B cell (primary cell): ENCODE measurements around the gene ADCY7. TPM values are rescaled to one million over a fixed set of nuclear protein-coding genes. Genes with fewer than 3 reads are reported as not detected.

Experiments used
- ATAC-seq: fragments of 200-7000 bp; cut with Tn5 transposase; one replicate; pipeline ENCODE4 v1.10.0; 2021; ENCODE audit warnings: low read depth, mild to moderate bottlenecking, moderate number of reproducible peaks, moderate library complexity
- CTCF ChIA-PET: fragments of 350-600 bp; sonication (Branson Sonifier 250); formaldehyde crosslinking; loops from one replicate; lab custom pipeline; 2021; ENCODE audit warnings: antibody characterized with exemption, inconsistent platforms; lab: Charles Lee
- POLR2A ChIA-PET: fragments of 350-600 bp; sonication (Branson Sonifier 250); formaldehyde crosslinking; loops from one replicate; lab custom pipeline; 2021; ENCODE audit warnings: antibody characterized with exemption; lab: Charles Lee
- DNase-seq: peaks from one replicate; pipeline ENCODE4 v3.0.0; 2013
- H2AFZ ChIP-seq: 2 replicates; pipeline ENCODE4 v1.6.1; 2012; ENCODE audit warnings: mild to moderate bottlenecking, low read depth, low read length; ENCODE audit not compliant: insufficient read depth, poor library complexity, severe bottlenecking
- H3K27ac ChIP-seq, 2 donors: 1 replicate in 1 of 2; 2 replicates in 1 of 2; pipeline ENCODE4 v1.5.1; 2012 to 2013; ENCODE audit warnings: low read length in 2 of 2, mild to moderate bottlenecking in 2 of 2, moderate library complexity in 1 of 2
- H3K27me3 ChIP-seq, 4 experiments: fragments of 200-600 bp in 1 of 4; sonication (generic) in 1 of 4; replicated peaks in 1 of 4; 1 replicate in 2 of 4; 2 replicates in 2 of 4; pipeline versions ENCODE4 v1.6.1 to v1.7.0; 2013 to 2016; ENCODE audit warnings: low read length in 3 of 4, mild to moderate bottlenecking in 2 of 4, mixed read lengths in 1 of 4, moderate library complexity in 1 of 4; ENCODE audit not compliant: insufficient read depth in 4 of 4, control insufficient read depth in 3 of 4; ENCODE audit errors: control extremely low read depth in 1 of 4
- H3K36me3 ChIP-seq, 2 experiments: replicated peaks in 1 of 2; 1 replicate in 1 of 2; 2 replicates in 1 of 2; pipeline versions ENCODE4 v1.6.1 to v1.7.1; 2013; ENCODE audit warnings: low read length in 1 of 2; ENCODE audit not compliant: insufficient read depth in 2 of 2, control insufficient read depth in 1 of 2; ENCODE audit errors: control extremely low read depth in 1 of 2, extremely low read depth in 1 of 2
- H3K4me1 ChIP-seq, 2 donors: fragments of 200-600 bp in 1 of 2; sonication (generic) in 1 of 2; 1 replicate in 1 of 2; 2 replicates in 1 of 2; pipeline versions ENCODE4 v1.5.1 to v1.6.1; 2013 to 2017; ENCODE audit warnings: low read length in 2 of 2; ENCODE audit not compliant: control insufficient read depth in 2 of 2, insufficient read depth in 2 of 2
- H3K4me2 ChIP-seq: replicated peaks from 2 replicates; pipeline ENCODE3; 2012; ENCODE audit warnings: mild to moderate bottlenecking, low read depth, low read length; ENCODE audit not compliant: poor library complexity, severe bottlenecking
- H3K4me3 ChIP-seq, 5 experiments: fragments of 200-600 bp in 1 of 5; sonication (generic) in 1 of 5; 1 replicate in 3 of 5; 2 replicates in 2 of 5; pipeline versions ENCODE4 v1.5.1 to v1.7.0; 2011 to 2016; ENCODE audit warnings: low read length in 4 of 5, mild to moderate bottlenecking in 4 of 5, low read depth in 2 of 5, control low read depth in 1 of 5, moderate library complexity in 1 of 5; ENCODE audit not compliant: insufficient read depth in 1 of 5; ENCODE audit errors: control extremely low read depth in 1 of 5, extremely low read depth in 1 of 5
- H3K79me2 ChIP-seq: fragments of 200-600 bp; sonication (generic); one replicate; pipeline ENCODE4 v1.6.0; 2016; ENCODE audit warnings: low read length; ENCODE audit not compliant: control insufficient read depth, insufficient read depth
- H3K9ac ChIP-seq: fragments of 200-600 bp; sonication (generic); 2 replicates; pipeline ENCODE4 v1.6.1; 2017; ENCODE audit warnings: mild to moderate bottlenecking, low read length, moderate library complexity
- H3K9me3 ChIP-seq, 3 donors: one replicate each; pipeline versions ENCODE4 v1.6.1 to v1.7.1; 2013; ENCODE audit warnings: low read length in 2 of 3; ENCODE audit not compliant: control insufficient read depth in 2 of 3, insufficient read depth in 1 of 3; ENCODE audit errors: control extremely low read depth in 1 of 3
- H4K20me1 ChIP-seq: 2 replicates; pipeline ENCODE4 v1.6.0; 2012; ENCODE audit warnings: mild to moderate bottlenecking, low read length; ENCODE audit not compliant: insufficient read depth, control insufficient read depth, poor library complexity, severe bottlenecking
- H3K27ac Mint-ChIP-seq: one replicate; pipeline ENCODE4 v1.8.0; 2021; ENCODE audit warnings: mixed read lengths
- H3K27me3 Mint-ChIP-seq: one replicate; pipeline ENCODE4 v1.8.0; 2021; ENCODE audit warnings: mixed read lengths
- H3K4me1 Mint-ChIP-seq: one replicate; pipeline ENCODE4 v1.8.0; 2021; ENCODE audit warnings: mixed read lengths
- H3K4me3 Mint-ChIP-seq: one replicate; pipeline ENCODE4 v1.8.0; 2021; ENCODE audit warnings: mixed read lengths
- H3K9me3 Mint-ChIP-seq: one replicate; pipeline ENCODE4 v1.8.0; 2022; ENCODE audit warnings: mixed read lengths; ENCODE audit not compliant: insufficient read depth
- CTCF ChIP-seq: fragments of 200-600 bp; IDR thresholded peaks from one replicate; pipeline ENCODE4 v1.8.0; 2022; ENCODE audit warnings: antibody characterized with exemption, mild to moderate bottlenecking
- EZH2 ChIP-seq: IDR thresholded peaks from 2 replicates; pipeline ENCODE4 v1.6.1; 2012; ENCODE audit warnings: borderline replicate concordance, low read depth, mild to moderate bottlenecking, moderate library complexity, low read length; ENCODE audit not compliant: insufficient read depth, poor library complexity, severe bottlenecking
- WGBS: methylation state at CpG from one replicate; pipeline ENCODE4 v1.1.5; 2013; ENCODE audit warnings: missing lambda C conversion rate; ENCODE audit not compliant: insufficient coverage; 5-methylcytosine and 5-hydroxymethylcytosine counted together
- intact Hi-C: fragments of 100-400 bp; cut with micrococcal nuclease; formaldehyde crosslinking; loops from one replicate; pipeline ENCODE4 v1.10.0; 2022
- polyA plus RNA-seq: library from polyadenylated mRNA; depleted of rRNA; stranded (reverse); fragments of >200 nt; gene quantifications from 2 replicates; pipeline ENCODE4 v1.2.3, GENCODE V29; 2012
- total RNA-seq, 2 donors: library from RNA; stranded (reverse); fragments of 120-200 nt in 1 of 2; gene quantifications; 1 replicate in 1 of 2; 2 replicates in 1 of 2; pipeline versions ENCODE4 v1.2.3 to v1.2.4, GENCODE V29; 2013 to 2022

Gene ADCY7
- total and polyA plus RNA-seq, 2 donors (not counting 1 experiment from before 2014, with no cell fraction given): 78.4 to 207 TPM

- no peak overlapping the region for H3K4me3 ChIP-seq
- Mint-ChIP-seq H3K27ac (no peak overlapping the region), H3K4me1 (peaks cover 8% of the 10 kb centered on the region), H3K4me3 (no peak overlapping the region), H3K9me3 (no peaks in the 10 kb centered on the region), H3K27me3 (no peaks in the 10 kb centered on the region)
- CTCF ChIA-PET: interaction anchor here (1.6 kb wide), 1 partner anchor 57 kb away, joined by 4 read pairs; no protein-coding TSS in a partner anchor
- no peak for ATAC-seq
- no peaks in the 10 kb centered on the region for H3K4me1 ChIP-seq
- H3K9me3 ChIP-seq: peaks cover 0 to 3% (median 0%) of the 10 kb centered on the region in 3 donors
- H3K79me2 ChIP-seq: peaks cover 23% of the 10 kb centered on the region
- no peak overlapping the region for H2AFZ ChIP-seq
- H3K27me3 ChIP-seq: no peaks in the 10 kb centered on the region
- intact Hi-C loops: no loop called here
- H3K4me2 ChIP-seq: no peak overlapping the region
- H3K9ac ChIP-seq: no peak overlapping the region
- H4K20me1 ChIP-seq: peaks cover 46% of the 10 kb centered on the region
- WGBS: 97% methylated on average over 11 of the region's 12 CpGs
- POLR2A ChIA-PET: no interaction called here
- peaks cover 1 to 87% of the 10 kb centered on the region in 2 experiments for H3K36me3 ChIP-seq
- TF ChIP-seq CTCF (no peak), EZH2 (no peak)
- DNase-seq: no peak
- no peak overlapping the region for H3K27ac ChIP-seq
These were observed 33.3 kb downstream of the ADCY7 start for GRCh38 chr16:50299508-50300105.

- H3K27me3 ChIP-seq: no peaks in the 10 kb centered on the region
- ChIA-PET CTCF (interaction anchor here (1.6 kb wide), 1 partner anchor 55 kb away, joined by 4 read pairs; no protein-coding TSS in a partner anchor), POLR2A (interaction anchor here (1.0 kb wide), 1 partner anchor 9 kb away, joined by 4 read pairs; no protein-coding TSS in a partner anchor)
- H3K9ac ChIP-seq: no peak overlapping the region
- intact Hi-C loops: no loop called here
- TF ChIP-seq CTCF: no peak
- no peak for TF ChIP-seq EZH2
- H3K79me2 ChIP-seq: peaks cover 21% of the 10 kb centered on the region
- Mint-ChIP-seq H3K9me3 (no peaks in the 10 kb centered on the region), H3K4me3 (no peak overlapping the region), H3K27me3 (no peaks in the 10 kb centered on the region), H3K27ac (peak overlapping the region; percentile 32), H3K4me1 (no peaks in the 10 kb centered on the region)
- H4K20me1 ChIP-seq: peaks cover 49% of the 10 kb centered on the region
- no peak overlapping the region for H3K27ac ChIP-seq
- H3K9me3 ChIP-seq: no peaks in the 10 kb centered on the region
- no peak overlapping the region for H3K4me3 ChIP-seq
- no peak overlapping the region for H3K4me2 ChIP-seq
- H2AFZ ChIP-seq: no peak overlapping the region
- no peaks in the 10 kb centered on the region for H3K4me1 ChIP-seq
- no peak for DNase-seq
- ATAC-seq: no peak
- WGBS: 97% methylated on average over 23 of the region's 23 CpGs
- H3K36me3 ChIP-seq: peaks cover 0 to 89% of the 10 kb centered on the region in 2 experiments
These were observed 34.7 kb downstream of the ADCY7 start for GRCh38 chr16:50300942-50301625.
